C4-2B (cell line): ENCODE results near the gene RASGRF2.

Source experiments
- ZFX ChIP-seq: fragments of 450-650 bp; IDR thresholded peaks from 2 replicates; pipeline ENCODE4 v1.6.1; 2017
- TF ChIP-seq, protein P1 (sequence below): fragments of 450-650 bp; conservative IDR thresholded peaks from 2 replicates; pipeline ENCODE4 v1.5.1; 2017; ENCODE audit warnings: mild to moderate bottlenecking

DNA sequence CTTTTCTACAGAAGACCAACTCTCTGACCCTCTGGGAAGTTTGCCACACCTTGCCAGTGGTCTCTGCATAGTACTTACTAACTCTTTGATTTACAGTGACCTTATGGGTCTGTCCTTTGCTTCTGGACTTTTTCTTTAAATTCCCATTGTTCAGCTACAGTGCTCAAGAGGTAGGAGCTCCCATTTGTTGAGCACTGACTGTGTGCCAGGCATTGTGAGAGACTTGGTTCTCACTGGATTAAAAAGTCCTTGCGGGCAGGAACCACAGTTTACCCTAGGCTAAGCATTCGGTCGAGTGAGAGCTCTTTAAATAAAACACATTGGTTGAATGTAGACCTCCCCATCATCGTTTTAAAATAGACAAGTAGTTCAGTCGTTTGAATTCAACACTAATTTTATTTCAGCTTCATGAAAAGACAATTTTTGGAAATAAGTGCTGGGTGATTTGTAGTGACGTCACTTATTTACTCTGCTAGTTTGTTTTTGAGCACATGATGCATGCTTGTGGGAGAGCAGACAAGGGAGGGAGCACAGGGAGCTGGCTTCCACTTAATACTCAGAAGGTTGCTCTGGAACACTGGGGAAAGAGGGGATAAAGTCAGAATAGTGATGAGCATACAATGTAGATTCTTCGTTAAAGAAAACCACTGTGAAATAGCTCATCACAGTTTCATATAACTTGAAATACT is 27.1 kb downstream of the RASGRF2 start:
- TF ChIP-seq, protein P1, sequence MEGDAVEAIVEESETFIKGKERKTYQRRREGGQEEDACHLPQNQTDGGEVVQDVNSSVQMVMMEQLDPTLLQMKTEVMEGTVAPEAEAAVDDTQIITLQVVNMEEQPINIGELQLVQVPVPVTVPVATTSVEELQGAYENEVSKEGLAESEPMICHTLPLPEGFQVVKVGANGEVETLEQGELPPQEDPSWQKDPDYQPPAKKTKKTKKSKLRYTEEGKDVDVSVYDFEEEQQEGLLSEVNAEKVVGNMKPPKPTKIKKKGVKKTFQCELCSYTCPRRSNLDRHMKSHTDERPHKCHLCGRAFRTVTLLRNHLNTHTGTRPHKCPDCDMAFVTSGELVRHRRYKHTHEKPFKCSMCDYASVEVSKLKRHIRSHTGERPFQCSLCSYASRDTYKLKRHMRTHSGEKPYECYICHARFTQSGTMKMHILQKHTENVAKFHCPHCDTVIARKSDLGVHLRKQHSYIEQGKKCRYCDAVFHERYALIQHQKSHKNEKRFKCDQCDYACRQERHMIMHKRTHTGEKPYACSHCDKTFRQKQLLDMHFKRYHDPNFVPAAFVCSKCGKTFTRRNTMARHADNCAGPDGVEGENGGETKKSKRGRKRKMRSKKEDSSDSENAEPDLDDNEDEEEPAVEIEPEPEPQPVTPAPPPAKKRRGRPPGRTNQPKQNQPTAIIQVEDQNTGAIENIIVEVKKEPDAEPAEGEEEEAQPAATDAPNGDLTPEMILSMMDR: no peak
- TF ChIP-seq ZFX: no peak
